Spinal cord (tissue), 10 donors: Measurements from ENCODE around the gene PRDX5. TPM values are rescaled to one million over a fixed set of nuclear protein-coding genes. Genes with fewer than 3 reads are reported as not detected.

Source experiments
- DNase-seq, 6 donors: peaks; one replicate each; pipeline versions ENCODE4 v3.0.0 to v3.0.0-alpha.2; 2013 to 2015; ENCODE audit warnings: low spot score in 6 of 6, low read depth in 4 of 6
- H3K27ac ChIP-seq: one replicate; pipeline ENCODE4 v1.5.1; 2013; ENCODE audit warnings: low read depth, low read length, control low read depth
- H3K27me3 ChIP-seq: one replicate; pipeline ENCODE4 v1.6.1; 2013; ENCODE audit warnings: low read length; ENCODE audit not compliant: control insufficient read depth, insufficient read depth
- H3K36me3 ChIP-seq: one replicate; pipeline ENCODE4 v1.6.1; 2013; ENCODE audit warnings: low read length; ENCODE audit not compliant: control insufficient read depth, insufficient read depth
- H3K4me1 ChIP-seq: one replicate; pipeline ENCODE4 v1.6.1; 2013; ENCODE audit warnings: low read length; ENCODE audit not compliant: control insufficient read depth, insufficient read depth
- H3K4me3 ChIP-seq: one replicate; pipeline ENCODE4 v1.5.1; 2013; ENCODE audit warnings: low read depth, low read length, control low read depth
- H3K9me3 ChIP-seq: one replicate; pipeline ENCODE4 v1.6.1; 2013; ENCODE audit warnings: low read length; ENCODE audit not compliant: control insufficient read depth, insufficient read depth
- WGBS: methylation state at CpG from one replicate; pipeline ENCODE4 v1.1.5; 2013; ENCODE audit warnings: missing lambda C conversion rate; ENCODE audit not compliant: insufficient coverage; 5-methylcytosine and 5-hydroxymethylcytosine counted together
- polyA plus RNA-seq, 2 donors: library from polyadenylated mRNA; unstranded; fragments of 120-200 nt; gene quantifications; one replicate each; pipeline ENCODE4 v1.2.1, GENCODE V29; 2013; ENCODE audit not compliant: insufficient read length in 2 of 2
- total RNA-seq, 2 donors: library from RNA; depleted of rRNA in 1 of 2; stranded (reverse); fragments of 120-200 nt in 1 of 2; fragments of >200 nt in 1 of 2; gene quantifications; one replicate each; pipeline versions ENCODE4 v1.2.3 to v1.2.4, GENCODE V29; 2013 to 2014
- donor health status: healthy.

Gene PRDX5
- total and polyA plus RNA-seq, 4 donors: 115 to 369 (median 334) TPM

- Histone ChIP-seq H3K4me1 (peaks cover 7% of the 10 kb centered on the region), H3K36me3 (peaks cover 3% of the 10 kb centered on the region), H3K9me3 (no peaks in the 10 kb centered on the region), H3K4me3 (no peak overlapping the region), H3K27ac (no peak overlapping the region), H3K27me3 (no peaks in the 10 kb centered on the region)
- peak in 1 of 6 donors; percentile 63 for DNase-seq
- 58% methylated on average over 3 of the region's 13 CpGs for WGBS
Observed at GRCh38 chr11:64334764-64335735, 17.1 kb downstream of the PRDX5 start.

- peaks cover 22% of the 10 kb centered on the region for H3K4me1 ChIP-seq
- 92% methylated on average over 2 of the region's 8 CpGs for WGBS
- peaks cover 16% of the 10 kb centered on the region for H3K27me3 ChIP-seq
- H3K4me3 ChIP-seq: no peak overlapping the region
- no peak for DNase-seq
- peaks cover 4% of the 10 kb centered on the region for H3K36me3 ChIP-seq
- H3K27ac ChIP-seq: no peak overlapping the region
- H3K9me3 ChIP-seq: no peaks in the 10 kb centered on the region
Observed at GRCh38 chr11:64337538-64338249, 19.8 kb downstream of the PRDX5 start.

GRCh38 chr11:64338716-64339115 is 20.8 kb downstream of the PRDX5 start:
- DNase-seq: no peak
- Histone ChIP-seq H3K4me1 (peaks cover 30% of the 10 kb centered on the region), H3K36me3 (peaks cover 4% of the 10 kb centered on the region), H3K27ac (no peak overlapping the region), H3K4me3 (no peak overlapping the region), H3K27me3 (peaks cover 21% of the 10 kb centered on the region), H3K9me3 (no peaks in the 10 kb centered on the region)
- 82% methylated on average over 1 of the region's 8 CpGs for WGBS

GRCh38 chr11:64339286-64339685 is 21.4 kb downstream of the PRDX5 start:
- Histone ChIP-seq H3K4me1 (peaks cover 30% of the 10 kb centered on the region), H3K27me3 (peaks cover 21% of the 10 kb centered on the region), H3K4me3 (no peak overlapping the region), H3K36me3 (peaks cover 7% of the 10 kb centered on the region), H3K27ac (no peak overlapping the region), H3K9me3 (no peaks in the 10 kb centered on the region)
- no peak for DNase-seq
- WGBS: 85% methylated on average over 2 of the region's 4 CpGs

- Histone ChIP-seq H3K27me3 (peaks cover 21% of the 10 kb centered on the region), H3K27ac (no peak within 1 kb of the TSS), H3K4me1 (peaks cover 30% of the 10 kb centered on the region), H3K36me3 (peaks cover 11% of the 10 kb centered on the region), H3K4me3 (no peak within 1 kb of the TSS), H3K9me3 (no peaks in the 10 kb centered on the region)
- WGBS: 78% methylated on average over 16 of the region's 16 CpGs
- no peak for DNase-seq
Observed at GRCh38 chr11:64339754-64340408, 22.0 kb downstream of the PRDX5 start, which contains the start of gene CCDC88B. Gene CCDC88B (plus strand): TSS chr11:64340204. CDS start chr11:64340267, 63 bp downstream.

- no peak overlapping the region for H3K4me3 ChIP-seq
- no peaks in the 10 kb centered on the region for H3K9me3 ChIP-seq
- H3K27me3 ChIP-seq: peaks cover 21% of the 10 kb centered on the region
- H3K36me3 ChIP-seq: peaks cover 11% of the 10 kb centered on the region
- H3K27ac ChIP-seq: no peak overlapping the region
- 13% methylated on average over 30 of the region's 33 CpGs for WGBS
- H3K4me1 ChIP-seq: peaks cover 30% of the 10 kb centered on the region
- DNase-seq: no peak
Observed at GRCh38 chr11:64340671-64341335, 22.9 kb downstream of the PRDX5 start.

- Histone ChIP-seq H3K4me3 (no peak overlapping the region), H3K36me3 (peaks cover 11% of the 10 kb centered on the region), H3K27ac (no peak overlapping the region), H3K27me3 (peaks cover 21% of the 10 kb centered on the region), H3K9me3 (no peaks in the 10 kb centered on the region), H3K4me1 (peaks cover 30% of the 10 kb centered on the region)
- whole genome bisulfite sequencing: 79% methylated on average over 21 of the region's 21 CpGs
- no peak for DNase-seq
Observed at GRCh38 chr11:64341429-64341828, 23.5 kb downstream of the PRDX5 start.

- DNase-seq: peak in 2 of 6 donors; percentile 68 to 81
- peaks cover 21% of the 10 kb centered on the region for H3K27me3 ChIP-seq
- H3K4me3 ChIP-seq: peak overlapping the region; percentile 33
- peak overlapping the region; percentile 57 for H3K27ac ChIP-seq
- peaks cover 11% of the 10 kb centered on the region for H3K36me3 ChIP-seq
- H3K9me3 ChIP-seq: no peaks in the 10 kb centered on the region
- 15% methylated on average over 53 of the region's 55 CpGs for WGBS
- H3K4me1 ChIP-seq: peaks cover 30% of the 10 kb centered on the region
Observed at GRCh38 chr11:64341851-64342791, 24.2 kb downstream of the PRDX5 start.
